B cell (primary cell): ENCODE results near the gene CAB39L. TPM values are rescaled to one million over a fixed set of nuclear protein-coding genes. Genes with fewer than 3 reads are reported as not detected.

ENCODE experiments used
- ATAC-seq: fragments of 200-7000 bp; cut with Tn5 transposase; one replicate; pipeline ENCODE4 v1.10.0; 2021; ENCODE audit warnings: low read depth, mild to moderate bottlenecking, moderate number of reproducible peaks, moderate library complexity
- CTCF ChIA-PET: fragments of 350-600 bp; sonication (Branson Sonifier 250); formaldehyde crosslinking; loops from one replicate; lab custom pipeline; 2021; ENCODE audit warnings: antibody characterized with exemption, inconsistent platforms; lab: Charles Lee
- POLR2A ChIA-PET: fragments of 350-600 bp; sonication (Branson Sonifier 250); formaldehyde crosslinking; loops from one replicate; lab custom pipeline; 2021; ENCODE audit warnings: antibody characterized with exemption; lab: Charles Lee
- DNase-seq: peaks from one replicate; pipeline ENCODE4 v3.0.0; 2013
- H2AFZ ChIP-seq: 2 replicates; pipeline ENCODE4 v1.6.1; 2012; ENCODE audit warnings: mild to moderate bottlenecking, low read depth, low read length; ENCODE audit not compliant: insufficient read depth, poor library complexity, severe bottlenecking
- H3K27ac ChIP-seq, 2 donors: 1 replicate in 1 of 2; 2 replicates in 1 of 2; pipeline ENCODE4 v1.5.1; 2012 to 2013; ENCODE audit warnings: low read length in 2 of 2, mild to moderate bottlenecking in 2 of 2, moderate library complexity in 1 of 2
- H3K27me3 ChIP-seq, 4 experiments: fragments of 200-600 bp in 1 of 4; sonication (generic) in 1 of 4; replicated peaks in 1 of 4; 1 replicate in 2 of 4; 2 replicates in 2 of 4; pipeline versions ENCODE4 v1.6.1 to v1.7.0; 2013 to 2016; ENCODE audit warnings: low read length in 3 of 4, mild to moderate bottlenecking in 2 of 4, mixed read lengths in 1 of 4, moderate library complexity in 1 of 4; ENCODE audit not compliant: insufficient read depth in 4 of 4, control insufficient read depth in 3 of 4; ENCODE audit errors: control extremely low read depth in 1 of 4
- H3K36me3 ChIP-seq, 2 experiments: replicated peaks in 1 of 2; 1 replicate in 1 of 2; 2 replicates in 1 of 2; pipeline versions ENCODE4 v1.6.1 to v1.7.1; 2013; ENCODE audit warnings: low read length in 1 of 2; ENCODE audit not compliant: insufficient read depth in 2 of 2, control insufficient read depth in 1 of 2; ENCODE audit errors: control extremely low read depth in 1 of 2, extremely low read depth in 1 of 2
- H3K4me1 ChIP-seq, 2 donors: fragments of 200-600 bp in 1 of 2; sonication (generic) in 1 of 2; 1 replicate in 1 of 2; 2 replicates in 1 of 2; pipeline versions ENCODE4 v1.5.1 to v1.6.1; 2013 to 2017; ENCODE audit warnings: low read length in 2 of 2; ENCODE audit not compliant: control insufficient read depth in 2 of 2, insufficient read depth in 2 of 2
- H3K4me2 ChIP-seq: replicated peaks from 2 replicates; pipeline ENCODE3; 2012; ENCODE audit warnings: mild to moderate bottlenecking, low read depth, low read length; ENCODE audit not compliant: poor library complexity, severe bottlenecking
- H3K4me3 ChIP-seq, 5 experiments: fragments of 200-600 bp in 1 of 5; sonication (generic) in 1 of 5; 1 replicate in 3 of 5; 2 replicates in 2 of 5; pipeline versions ENCODE4 v1.5.1 to v1.7.0; 2011 to 2016; ENCODE audit warnings: low read length in 4 of 5, mild to moderate bottlenecking in 4 of 5, low read depth in 2 of 5, control low read depth in 1 of 5, moderate library complexity in 1 of 5; ENCODE audit not compliant: insufficient read depth in 1 of 5; ENCODE audit errors: control extremely low read depth in 1 of 5, extremely low read depth in 1 of 5
- H3K79me2 ChIP-seq: fragments of 200-600 bp; sonication (generic); one replicate; pipeline ENCODE4 v1.6.0; 2016; ENCODE audit warnings: low read length; ENCODE audit not compliant: control insufficient read depth, insufficient read depth
- H3K9ac ChIP-seq: fragments of 200-600 bp; sonication (generic); 2 replicates; pipeline ENCODE4 v1.6.1; 2017; ENCODE audit warnings: mild to moderate bottlenecking, low read length, moderate library complexity
- H3K9me3 ChIP-seq, 3 donors: one replicate each; pipeline versions ENCODE4 v1.6.1 to v1.7.1; 2013; ENCODE audit warnings: low read length in 2 of 3; ENCODE audit not compliant: control insufficient read depth in 2 of 3, insufficient read depth in 1 of 3; ENCODE audit errors: control extremely low read depth in 1 of 3
- H4K20me1 ChIP-seq: 2 replicates; pipeline ENCODE4 v1.6.0; 2012; ENCODE audit warnings: mild to moderate bottlenecking, low read length; ENCODE audit not compliant: insufficient read depth, control insufficient read depth, poor library complexity, severe bottlenecking
- H3K27ac Mint-ChIP-seq: one replicate; pipeline ENCODE4 v1.8.0; 2021; ENCODE audit warnings: mixed read lengths
- H3K27me3 Mint-ChIP-seq: one replicate; pipeline ENCODE4 v1.8.0; 2021; ENCODE audit warnings: mixed read lengths
- H3K4me1 Mint-ChIP-seq: one replicate; pipeline ENCODE4 v1.8.0; 2021; ENCODE audit warnings: mixed read lengths
- H3K4me3 Mint-ChIP-seq: one replicate; pipeline ENCODE4 v1.8.0; 2021; ENCODE audit warnings: mixed read lengths
- H3K9me3 Mint-ChIP-seq: one replicate; pipeline ENCODE4 v1.8.0; 2022; ENCODE audit warnings: mixed read lengths; ENCODE audit not compliant: insufficient read depth
- EZH2 ChIP-seq: IDR thresholded peaks from 2 replicates; pipeline ENCODE4 v1.6.1; 2012; ENCODE audit warnings: borderline replicate concordance, low read depth, mild to moderate bottlenecking, moderate library complexity, low read length; ENCODE audit not compliant: insufficient read depth, poor library complexity, severe bottlenecking
- WGBS: methylation state at CpG from one replicate; pipeline ENCODE4 v1.1.5; 2013; ENCODE audit warnings: missing lambda C conversion rate; ENCODE audit not compliant: insufficient coverage; 5-methylcytosine and 5-hydroxymethylcytosine counted together
- intact Hi-C: fragments of 100-400 bp; cut with micrococcal nuclease; formaldehyde crosslinking; loops from one replicate; pipeline ENCODE4 v1.10.0; 2022
- polyA plus RNA-seq: library from polyadenylated mRNA; depleted of rRNA; stranded (reverse); fragments of >200 nt; gene quantifications from 2 replicates; pipeline ENCODE4 v1.2.3, GENCODE V29; 2012
- total RNA-seq, 2 donors: library from RNA; stranded (reverse); fragments of 120-200 nt in 1 of 2; gene quantifications; 1 replicate in 1 of 2; 2 replicates in 1 of 2; pipeline versions ENCODE4 v1.2.3 to v1.2.4, GENCODE V29; 2013 to 2022
- TF ChIP-seq, protein P1 (sequence below): fragments of 200-600 bp; IDR thresholded peaks from one replicate; pipeline ENCODE4 v1.8.0; 2022; ENCODE audit warnings: antibody characterized with exemption, mild to moderate bottlenecking

The CAB39L gene
- total and polyA plus RNA-seq, 2 donors (not counting 1 experiment from before 2014, with no cell fraction given), result 1.5 to 9.6 TPM

- POLR2A ChIA-PET, result no interaction called here
- TF ChIP-seq, protein P1, sequence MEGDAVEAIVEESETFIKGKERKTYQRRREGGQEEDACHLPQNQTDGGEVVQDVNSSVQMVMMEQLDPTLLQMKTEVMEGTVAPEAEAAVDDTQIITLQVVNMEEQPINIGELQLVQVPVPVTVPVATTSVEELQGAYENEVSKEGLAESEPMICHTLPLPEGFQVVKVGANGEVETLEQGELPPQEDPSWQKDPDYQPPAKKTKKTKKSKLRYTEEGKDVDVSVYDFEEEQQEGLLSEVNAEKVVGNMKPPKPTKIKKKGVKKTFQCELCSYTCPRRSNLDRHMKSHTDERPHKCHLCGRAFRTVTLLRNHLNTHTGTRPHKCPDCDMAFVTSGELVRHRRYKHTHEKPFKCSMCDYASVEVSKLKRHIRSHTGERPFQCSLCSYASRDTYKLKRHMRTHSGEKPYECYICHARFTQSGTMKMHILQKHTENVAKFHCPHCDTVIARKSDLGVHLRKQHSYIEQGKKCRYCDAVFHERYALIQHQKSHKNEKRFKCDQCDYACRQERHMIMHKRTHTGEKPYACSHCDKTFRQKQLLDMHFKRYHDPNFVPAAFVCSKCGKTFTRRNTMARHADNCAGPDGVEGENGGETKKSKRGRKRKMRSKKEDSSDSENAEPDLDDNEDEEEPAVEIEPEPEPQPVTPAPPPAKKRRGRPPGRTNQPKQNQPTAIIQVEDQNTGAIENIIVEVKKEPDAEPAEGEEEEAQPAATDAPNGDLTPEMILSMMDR, result no peak
- no peak for TF ChIP-seq EZH2
- Histone ChIP-seq H3K4me1 (no peaks in the 10 kb centered on the region), H2AFZ (no peak overlapping the region), H3K27ac (no peak overlapping the region), H3K4me3 (no peak overlapping the region), H3K27me3 (no peaks in the 10 kb centered on the region), H3K9ac (no peak overlapping the region), H3K79me2 (peaks cover 1% of the 10 kb centered on the region), H4K20me1 (no peaks in the 10 kb centered on the region), H3K36me3 (peaks cover 6 to 38% of the 10 kb centered on the region in 2 experiments), H3K4me2 (no peak overlapping the region), H3K9me3 (no peaks in the 10 kb centered on the region)
- intact Hi-C loops, result no loop called here
- Mint-ChIP-seq H3K27ac (no peak overlapping the region), H3K4me3 (no peak overlapping the region), H3K9me3 (no peaks in the 10 kb centered on the region), H3K27me3 (no peaks in the 10 kb centered on the region), H3K4me1 (no peaks in the 10 kb centered on the region)
- DNase-seq, result no peak
- CTCF ChIA-PET, result interaction anchor here (0.8 kb wide), 1 partner anchor 119 kb away, joined by 3 read pairs; no protein-coding TSS in a partner anchor
- no peak for ATAC-seq
- WGBS, result no CpG with 5 or more reads among the region's 2 CpGs
Observed at GRCh38 chr13:49488563-49488962, 44.7 kb upstream of the CAB39L start.

- no peaks in the 10 kb centered on the region for H3K27me3 Mint-ChIP-seq
- no peak overlapping the region for H3K4me2 ChIP-seq
- H3K9me3 ChIP-seq, result no peaks in the 10 kb centered on the region
- H3K79me2 ChIP-seq, result no peaks in the 10 kb centered on the region
- peaks cover 0 to 74% of the 10 kb centered on the region in 2 experiments for H3K36me3 ChIP-seq
- no peaks in the 10 kb centered on the region for H3K9me3 Mint-ChIP-seq
- H3K27ac Mint-ChIP-seq, result no peak overlapping the region
- H3K4me3 Mint-ChIP-seq, result no peak overlapping the region
- DNase-seq (no peak), ATAC-seq (no peak)
- no peak overlapping the region for H3K4me3 ChIP-seq
- 100% methylated on average over 2 of the region's 5 CpGs for WGBS
- H3K4me1 ChIP-seq, result no peaks in the 10 kb centered on the region
- H3K9ac ChIP-seq, result no peak overlapping the region
- no peaks in the 10 kb centered on the region for H3K4me1 Mint-ChIP-seq
- H2AFZ ChIP-seq, result no peak overlapping the region
- no peak for TF ChIP-seq EZH2
- TF ChIP-seq, protein P1, result no peak
- no peaks in the 10 kb centered on the region for H4K20me1 ChIP-seq
- ChIA-PET CTCF (no interaction called here), POLR2A (no interaction called here)
- H3K27me3 ChIP-seq, result no peaks in the 10 kb centered on the region
- H3K27ac ChIP-seq, result no peak overlapping the region
- intact Hi-C loops, result no loop called here
Observed at GRCh38 chr13:49481788-49482187, 37.9 kb upstream of the CAB39L start.
